ENCODE measurements around the gene XPO1.

- no peak for TF ChIP-seq JUN (CRISPR knock-in tag; IDR thresholded peaks at IDR 0.05)
- TF ChIP-seq, protein P1, sequence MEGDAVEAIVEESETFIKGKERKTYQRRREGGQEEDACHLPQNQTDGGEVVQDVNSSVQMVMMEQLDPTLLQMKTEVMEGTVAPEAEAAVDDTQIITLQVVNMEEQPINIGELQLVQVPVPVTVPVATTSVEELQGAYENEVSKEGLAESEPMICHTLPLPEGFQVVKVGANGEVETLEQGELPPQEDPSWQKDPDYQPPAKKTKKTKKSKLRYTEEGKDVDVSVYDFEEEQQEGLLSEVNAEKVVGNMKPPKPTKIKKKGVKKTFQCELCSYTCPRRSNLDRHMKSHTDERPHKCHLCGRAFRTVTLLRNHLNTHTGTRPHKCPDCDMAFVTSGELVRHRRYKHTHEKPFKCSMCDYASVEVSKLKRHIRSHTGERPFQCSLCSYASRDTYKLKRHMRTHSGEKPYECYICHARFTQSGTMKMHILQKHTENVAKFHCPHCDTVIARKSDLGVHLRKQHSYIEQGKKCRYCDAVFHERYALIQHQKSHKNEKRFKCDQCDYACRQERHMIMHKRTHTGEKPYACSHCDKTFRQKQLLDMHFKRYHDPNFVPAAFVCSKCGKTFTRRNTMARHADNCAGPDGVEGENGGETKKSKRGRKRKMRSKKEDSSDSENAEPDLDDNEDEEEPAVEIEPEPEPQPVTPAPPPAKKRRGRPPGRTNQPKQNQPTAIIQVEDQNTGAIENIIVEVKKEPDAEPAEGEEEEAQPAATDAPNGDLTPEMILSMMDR (IDR thresholded peaks at IDR 0.05): no peak
Observed at GRCh38 chr2:61492476-61492875, 45.7 kb downstream of the XPO1 start.
